ENCODE measurements around the gene ALKBH5.

Gene ALKBH5

DNA sequence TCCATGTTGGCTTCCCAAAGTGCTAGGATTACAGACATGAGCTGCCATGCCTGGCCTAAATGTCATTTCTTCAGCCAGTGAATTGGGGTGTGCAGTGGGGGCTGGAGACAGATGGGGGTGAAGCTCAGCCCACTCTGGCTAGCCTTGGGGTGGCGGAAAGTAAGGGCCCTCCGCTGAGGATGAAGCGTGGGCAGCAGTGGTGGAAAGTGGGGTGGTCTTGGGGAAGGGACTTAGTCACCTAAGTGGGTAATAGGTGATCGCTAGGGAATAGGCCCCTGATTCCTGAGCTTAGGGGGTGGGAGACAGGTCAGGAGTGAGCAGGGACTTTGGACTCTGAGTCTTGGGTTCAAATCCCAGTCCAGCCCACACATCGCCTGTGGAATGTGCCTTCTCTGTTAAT, 44.0 kb downstream of the ALKBH5 start:
- no peak for TF ChIP-seq CTCF (IDR thresholded peaks at IDR 0.05; ENCODE audit: low read depth, low read length)
- H3K4me3 ChIP-seq (ENCODE audit: low read depth, low read length) = no peak overlapping the region

DNA sequence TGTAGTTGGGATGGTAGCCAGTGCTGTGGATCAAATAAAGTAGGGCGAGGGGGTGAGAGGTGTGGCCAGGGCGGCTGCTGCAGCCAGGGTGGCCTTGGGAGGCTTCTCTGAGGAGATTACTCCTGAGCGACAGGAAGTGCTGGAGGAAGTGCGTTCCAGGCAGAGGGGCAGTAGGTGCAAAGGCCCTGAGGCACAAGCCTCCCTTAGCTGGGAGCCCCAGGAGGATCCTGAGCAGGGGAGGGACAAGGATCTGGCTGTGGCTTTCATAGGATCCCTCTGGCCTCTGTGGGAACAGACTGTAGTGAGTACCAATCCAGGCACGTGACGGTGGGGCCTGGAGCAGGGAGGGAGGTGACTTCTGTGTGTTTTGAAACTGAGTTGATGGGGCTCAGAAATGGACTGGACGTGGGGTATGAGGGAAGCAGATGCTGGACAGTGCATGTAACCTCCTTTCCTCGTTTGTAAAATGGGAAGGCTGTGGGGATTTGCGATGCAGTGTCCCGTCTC, 44.6 kb downstream of the ALKBH5 start:
- TF ChIP-seq CTCF (IDR thresholded peaks at IDR 0.05; ENCODE audit: low read depth, low read length) = no peak
- no peak overlapping the region for H3K4me3 ChIP-seq (ENCODE audit: low read depth, low read length)

GRCh38 chr17:18229254-18229653, 45.6 kb downstream of the ALKBH5 start:
- TF ChIP-seq CTCF (IDR thresholded peaks at IDR 0.05; ENCODE audit: low read depth, low read length) = no peak

GRCh38 chr17:18229771-18230170, 46.1 kb downstream of the ALKBH5 start:
- no peak for TF ChIP-seq CTCF (IDR thresholded peaks at IDR 0.05; ENCODE audit: low read depth, low read length)

More at GRCh38 chr17:18229254-18229653, 45.6 kb downstream of the ALKBH5 start:
- no peak overlapping the region for H3K4me3 ChIP-seq (ENCODE audit: low read depth, low read length)

GRCh38 chr17:18230288-18231141, 46.9 kb downstream of the ALKBH5 start:
- no peak for TF ChIP-seq CTCF (IDR thresholded peaks at IDR 0.05; ENCODE audit: low read depth, low read length)
- no peak overlapping the region for H3K4me3 ChIP-seq (ENCODE audit: low read depth, low read length)

More at GRCh38 chr17:18229771-18230170, 46.1 kb downstream of the ALKBH5 start:
- no peak overlapping the region for H3K4me3 ChIP-seq (ENCODE audit: low read depth, low read length)

GRCh38 chr17:18231164-18231563, 47.5 kb downstream of the ALKBH5 start:
- no peak for TF ChIP-seq CTCF (IDR thresholded peaks at IDR 0.05; ENCODE audit: low read depth, low read length)
- H3K4me3 ChIP-seq (ENCODE audit: low read depth, low read length) = no peak overlapping the region

DNA sequence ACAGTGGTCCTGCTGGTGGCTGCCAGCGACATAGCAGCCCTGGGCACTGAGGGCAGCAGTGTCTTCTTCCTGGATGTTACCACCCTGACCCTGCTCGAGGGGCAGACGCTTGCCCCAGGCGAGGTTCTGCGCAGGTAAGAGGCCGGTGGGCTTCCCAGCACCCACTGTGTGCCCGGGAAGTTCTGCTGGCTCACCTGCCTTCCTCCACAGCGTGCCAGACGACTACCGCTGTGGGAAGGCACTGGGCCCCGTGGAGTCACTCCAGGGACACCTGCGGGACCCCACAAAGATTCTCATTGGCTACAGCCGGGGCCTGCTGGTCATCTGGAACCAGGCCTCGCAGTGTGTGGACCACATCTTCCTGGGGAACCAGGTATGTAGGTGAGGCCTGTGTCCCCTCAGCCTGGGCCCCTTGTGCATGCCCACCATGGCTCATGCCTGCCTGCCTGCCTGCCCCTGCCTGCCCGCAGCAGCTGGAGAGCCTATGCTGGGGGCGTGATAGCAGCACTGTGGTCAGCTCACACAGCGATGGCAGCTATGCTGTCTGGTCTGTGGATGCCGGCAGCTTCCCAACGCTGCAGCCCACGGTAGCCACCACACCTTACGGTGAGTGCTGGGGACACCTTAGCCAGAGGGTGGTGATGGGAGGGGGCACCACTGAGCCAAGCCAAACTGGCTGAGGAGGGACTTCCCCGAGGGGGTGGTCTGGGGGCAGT, 50.3 kb downstream of the ALKBH5 start:
- H3K4me3 ChIP-seq (ENCODE audit: low read depth, low read length) = no peak overlapping the region
- no peak for TF ChIP-seq CTCF (IDR thresholded peaks at IDR 0.05; ENCODE audit: low read depth, low read length)

Measured in WI38 (cell line).